SK-N-SH (cell line): ENCODE measurements around the gene MAP3K5.

Source experiments
- CHD2 ChIP-seq: fragments of 150-350 bp; IDR thresholded peaks from 2 replicates; pipeline ENCODE4 v1.6.1; 2018; ENCODE audit warnings: low read length; ENCODE audit not compliant: partially characterized antibody
- CTCF ChIP-seq: fragments of 200-600 bp; sonication (generic); IDR thresholded peaks from 2 replicates; pipeline ENCODE4 v1.6.1; 2017; ENCODE audit warnings: antibody characterized with exemption, mild to moderate bottlenecking, moderate library complexity
- EP300 ChIP-seq, 2 experiments: IDR thresholded peaks; 2 replicates each; pipeline versions ENCODE4 v1.4.0 to v1.6.1; 2012; ENCODE audit warnings: borderline replicate concordance in 1 of 2, low read depth in 1 of 2, low read length in 1 of 2
- EZH2phosphoT487 ChIP-seq: fragments of 200-600 bp; sonication (generic); IDR thresholded peaks from 2 replicates; pipeline ENCODE4 v1.6.1; 2017; ENCODE audit warnings: low read depth, mixed run types, mild to moderate bottlenecking, antibody characterized with exemption, moderate library complexity, borderline replicate concordance
- RAD21 ChIP-seq: IDR thresholded peaks from 2 replicates; pipeline ENCODE4 v1.6.1; 2012; ENCODE audit warnings: mild to moderate bottlenecking, low read length
- RCOR1 ChIP-seq: fragments of 150-350 bp; IDR thresholded peaks from 2 replicates; pipeline ENCODE4 v1.6.1; 2017; ENCODE audit warnings: antibody characterized with exemption, low read length
- REST ChIP-seq: IDR thresholded peaks from 2 replicates; pipeline ENCODE4 v1.6.1; 2012; ENCODE audit warnings: mild to moderate bottlenecking, low read depth, low read length, moderate library complexity
- RFX5 ChIP-seq: IDR thresholded peaks from 2 replicates; pipeline ENCODE4 v1.6.1; 2012; ENCODE audit warnings: mild to moderate bottlenecking, improper control_type of control experiment, low read length
- RXRA ChIP-seq: IDR thresholded peaks from 2 replicates; pipeline ENCODE4 v1.4.0; 2012; ENCODE audit warnings: low read depth, mild to moderate bottlenecking, borderline replicate concordance
- SIN3A ChIP-seq: IDR thresholded peaks from 2 replicates; pipeline ENCODE4 v1.6.1; 2012; ENCODE audit warnings: low read depth, mild to moderate bottlenecking, low read length, moderate library complexity, borderline replicate concordance
- TEAD4 ChIP-seq: IDR thresholded peaks from 2 replicates; pipeline ENCODE4 v1.4.0; 2012; ENCODE audit warnings: mild to moderate bottlenecking, borderline replicate concordance; ENCODE audit not compliant: insufficient read depth
- YY1 ChIP-seq: IDR thresholded peaks from 2 replicates; pipeline ENCODE4 v1.4.0; 2012; ENCODE audit warnings: low read depth, mild to moderate bottlenecking
- TF ChIP-seq, protein P1 (sequence below): IDR thresholded peaks from 2 replicates; pipeline ENCODE4 v1.4.0; 2012; ENCODE audit warnings: low read depth, borderline replicate concordance

- TF ChIP-seq CHD2 (no peak), CTCF (no peak), RAD21 (no peak), RFX5 (no peak), REST (no peak), RXRA (no peak), YY1 (no peak), EP300 (IDR thresholded peaks at IDR 0.05; ENCODE audit: borderline replicate concordance in 1 of 2, low read depth in 1 of 2, low read length in 1 of 2) (no peak), EZH2phosphoT487 (no peak), RCOR1 (no peak), SIN3A (no peak), TEAD4 (no peak)
- TF ChIP-seq, protein P1, sequence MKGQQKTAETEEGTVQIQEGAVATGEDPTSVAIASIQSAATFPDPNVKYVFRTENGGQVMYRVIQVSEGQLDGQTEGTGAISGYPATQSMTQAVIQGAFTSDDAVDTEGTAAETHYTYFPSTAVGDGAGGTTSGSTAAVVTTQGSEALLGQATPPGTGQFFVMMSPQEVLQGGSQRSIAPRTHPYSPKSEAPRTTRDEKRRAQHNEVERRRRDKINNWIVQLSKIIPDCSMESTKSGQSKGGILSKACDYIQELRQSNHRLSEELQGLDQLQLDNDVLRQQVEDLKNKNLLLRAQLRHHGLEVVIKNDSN = no peak
Observed at GRCh38 chr6:136567688-136568087, 224.6 kb downstream of the MAP3K5 start.
